Erythroblast (primary cell): Measurements from ENCODE around the gene KSR1.

Experiments
- GATA1 ChIP-seq: IDR thresholded peaks from 2 replicates; pipeline ENCODE4 v1.6.1; 2011; ENCODE audit warnings: low read depth, mild to moderate bottlenecking, control low read depth, low read length, moderate library complexity
- POLR2A ChIP-seq: IDR thresholded peaks from 2 replicates; pipeline ENCODE4 v1.6.1; 2011; ENCODE audit warnings: mild to moderate bottlenecking, low read length

DNA sequence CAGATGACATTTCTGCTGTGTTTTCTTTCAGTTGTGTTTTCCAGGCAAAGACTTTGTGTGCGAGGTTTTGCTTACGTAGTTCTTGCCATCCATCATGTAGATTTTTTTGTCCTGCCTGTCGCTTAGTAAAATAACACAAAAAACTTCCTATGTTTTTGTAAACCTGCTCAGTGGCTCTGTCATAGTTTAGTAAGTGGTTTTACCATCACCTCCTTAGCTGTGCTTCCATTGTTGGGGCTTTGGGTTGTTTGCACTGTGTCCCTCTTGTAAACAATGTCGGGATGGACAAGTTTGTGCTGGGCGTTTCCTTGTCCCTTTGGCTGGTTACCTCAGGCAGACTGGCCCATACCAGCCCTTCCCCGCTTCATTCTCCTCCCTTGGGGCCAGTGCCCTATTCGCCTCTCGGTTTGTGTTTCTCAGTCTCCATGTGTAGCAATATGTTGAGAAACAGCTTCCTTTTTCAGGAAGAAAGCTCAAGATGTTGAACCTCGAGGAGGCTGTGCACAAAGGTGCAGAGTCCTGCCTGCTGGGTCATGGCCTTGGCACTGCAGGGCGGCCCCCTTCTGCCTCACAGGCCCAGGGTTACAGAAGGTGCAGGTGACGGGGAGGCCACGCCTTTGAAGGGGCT is 74.6 kb downstream of the KSR1 start:
- no peak for TF ChIP-seq POLR2A
- no peak for TF ChIP-seq GATA1
